Measurements from ENCODE around the gene DRC7. TPM values are rescaled to one million over a fixed set of nuclear protein-coding genes. Genes with fewer than 3 reads are reported as not detected.
"Not testable (repeated sequence)": the region's sequence is repeated elsewhere in the genome, so short reads cannot be mapped to it uniquely, and the experiment has no call there.

Gene DRC7
- total RNA-seq, 1 donor from 2014 or later, result 0.50 TPM

DNA sequence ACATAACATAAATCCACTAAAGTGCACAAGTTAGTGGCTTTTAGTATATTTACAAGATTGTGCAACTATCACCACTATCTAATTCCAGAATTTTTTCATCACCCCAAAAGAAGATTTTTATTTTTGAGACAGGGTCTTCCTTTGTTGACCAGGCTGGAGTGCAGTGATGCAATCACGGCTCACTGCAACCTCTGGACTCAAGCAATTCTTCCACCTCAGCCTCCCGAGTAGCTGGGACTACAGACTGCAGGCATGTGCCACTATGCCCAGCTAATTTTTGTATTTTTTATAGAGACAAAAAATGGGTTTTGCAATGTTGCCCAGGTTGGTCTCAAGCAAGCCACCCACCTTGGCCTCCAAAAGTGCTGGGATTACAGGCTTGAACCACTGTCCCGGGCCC is 15.1 kb downstream of the DRC7 start:
- DNase-seq (ENCODE audit: low spot score) (no peak), ATAC-seq (peak; percentile 85)

DNA sequence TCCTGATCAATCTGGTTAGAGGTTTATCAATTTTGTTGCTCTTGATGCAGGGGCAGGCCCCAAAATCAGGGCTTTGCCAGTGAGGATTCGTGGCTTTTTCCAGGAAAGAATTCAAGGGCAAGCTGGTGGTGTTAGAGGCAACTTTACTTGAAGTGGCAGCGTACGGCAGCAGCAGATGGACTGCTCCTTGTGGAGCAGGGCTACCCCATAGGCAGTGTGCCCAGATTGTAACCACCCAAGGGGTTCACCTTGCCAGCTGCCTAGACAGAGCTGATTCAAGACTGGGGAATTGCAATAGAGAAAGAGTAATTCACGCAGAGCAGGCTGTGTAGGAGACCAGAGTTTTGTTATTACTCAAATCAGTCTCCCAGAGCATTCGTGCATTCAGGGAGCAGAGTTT is 16.7 kb downstream of the DRC7 start:
- ATAC-seq (no peak), DNase-seq (ENCODE audit: low spot score) (no peak)

GRCh38 chr16:57711993-57712392 is 17.4 kb downstream of the DRC7 start:
- ATAC-seq (no peak), DNase-seq (ENCODE audit: low spot score) (no peak)

DNA sequence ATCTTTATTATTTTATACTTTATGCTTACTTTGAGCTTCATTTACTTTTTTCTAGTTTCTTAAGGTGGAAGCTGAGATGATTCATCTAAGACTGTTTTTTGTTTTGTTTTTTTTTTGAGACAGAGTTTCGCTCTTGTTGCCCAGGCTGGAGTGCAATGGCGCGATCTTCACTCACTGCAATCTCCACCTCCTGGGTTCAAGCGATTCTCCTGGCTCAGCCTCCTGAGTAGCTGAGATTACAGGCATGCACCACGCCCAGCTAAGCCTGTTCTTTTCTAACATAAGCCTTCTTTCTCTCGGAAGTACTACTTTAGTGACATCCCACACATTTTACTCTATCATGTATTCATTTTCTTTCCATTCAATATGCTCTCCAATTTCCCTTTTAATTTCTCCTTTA is 18.0 kb downstream of the DRC7 start:
- ATAC-seq; DNase-seq (ENCODE audit: low spot score): not testable (repeated sequence)

DNA sequence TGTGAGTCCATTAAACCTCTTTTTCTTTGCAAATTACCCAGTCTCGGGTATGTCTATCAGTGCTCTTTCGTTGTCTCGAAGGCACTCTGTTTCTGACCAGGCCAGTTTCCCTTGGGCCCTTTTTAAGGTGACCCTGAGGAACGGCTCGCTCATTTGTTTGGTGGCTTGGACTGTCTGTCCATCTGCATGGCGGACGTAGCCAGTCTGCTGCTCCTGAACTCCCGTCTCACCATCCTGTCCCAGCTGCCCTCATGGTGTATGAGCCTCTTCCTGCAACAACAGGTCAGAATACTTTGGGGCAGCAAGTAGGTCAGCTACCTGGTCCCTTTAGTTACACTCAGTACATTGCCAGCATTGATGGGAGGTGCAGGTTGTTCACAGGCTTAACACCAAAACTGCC is 19.0 kb downstream of the DRC7 start:
- ATAC-seq (no peak), DNase-seq (ENCODE audit: low spot score) (no peak)

DNA sequence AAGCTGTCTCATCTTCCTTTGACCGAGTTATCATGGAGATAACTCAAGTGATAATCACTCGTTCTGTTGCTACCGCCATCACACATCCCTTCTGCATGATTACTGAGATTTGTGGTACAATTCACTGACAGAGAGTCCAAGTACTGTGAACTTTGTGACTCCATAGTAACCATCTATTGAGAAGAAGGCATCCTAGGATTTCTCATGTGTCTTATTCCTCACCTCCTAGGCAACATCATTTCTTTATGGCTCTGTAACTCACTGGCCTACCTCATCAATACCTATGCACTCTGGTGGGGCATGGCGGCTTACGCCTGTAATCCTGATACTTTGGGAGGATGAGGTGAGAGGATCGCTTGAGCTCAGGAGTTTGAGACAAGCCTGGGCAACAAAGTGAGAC is 19.4 kb downstream of the DRC7 start:
- no peak for ATAC-seq
- no peak for DNase-seq (ENCODE audit: low spot score)

DNA sequence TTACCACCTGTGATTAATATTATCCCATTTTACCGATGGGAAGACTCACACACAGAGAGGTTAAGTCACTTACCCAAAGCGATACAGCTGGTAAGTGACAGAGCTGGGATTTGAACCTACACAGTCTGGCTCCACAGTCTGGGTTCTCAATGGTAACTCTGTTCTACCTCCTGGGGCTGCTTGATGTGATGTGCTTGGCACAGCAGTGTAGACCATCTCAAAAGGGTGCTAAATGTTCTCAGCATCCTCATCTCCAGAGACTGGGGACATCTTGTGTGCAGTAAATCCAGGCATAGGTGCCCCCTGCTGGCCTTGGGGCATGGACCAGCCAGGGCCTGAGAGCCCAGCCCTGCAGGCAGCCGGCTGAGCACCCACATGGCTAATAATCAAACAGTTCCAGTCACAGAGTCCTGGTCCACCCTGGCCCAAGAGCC is 25.6 kb downstream of the DRC7 start:
- peak; percentile 99 for ATAC-seq
- peak; percentile 85 for DNase-seq (ENCODE audit: low spot score)

GRCh38 chr16:57721356-57722209 is 27.0 kb downstream of the DRC7 start:
- DNase-seq (ENCODE audit: low spot score) (no peak), ATAC-seq (no peak)

DNA sequence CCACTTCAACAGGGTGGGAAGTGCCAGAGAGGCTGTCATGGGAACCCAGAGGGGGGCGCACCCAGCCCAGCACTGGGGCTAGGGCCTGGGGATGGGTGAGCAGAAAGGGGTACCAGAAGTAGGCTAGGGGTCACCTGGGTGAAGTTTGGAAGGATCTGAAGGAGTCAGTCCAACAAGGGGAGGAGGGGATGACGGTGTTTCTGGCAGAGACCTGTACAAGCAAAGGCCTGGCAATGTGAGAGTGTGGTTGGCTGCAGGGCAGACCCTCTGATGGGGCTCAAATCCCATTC is 27.5 kb downstream of the DRC7 start:
- ATAC-seq (no peak), DNase-seq (ENCODE audit: low spot score) (no peak)

DNA sequence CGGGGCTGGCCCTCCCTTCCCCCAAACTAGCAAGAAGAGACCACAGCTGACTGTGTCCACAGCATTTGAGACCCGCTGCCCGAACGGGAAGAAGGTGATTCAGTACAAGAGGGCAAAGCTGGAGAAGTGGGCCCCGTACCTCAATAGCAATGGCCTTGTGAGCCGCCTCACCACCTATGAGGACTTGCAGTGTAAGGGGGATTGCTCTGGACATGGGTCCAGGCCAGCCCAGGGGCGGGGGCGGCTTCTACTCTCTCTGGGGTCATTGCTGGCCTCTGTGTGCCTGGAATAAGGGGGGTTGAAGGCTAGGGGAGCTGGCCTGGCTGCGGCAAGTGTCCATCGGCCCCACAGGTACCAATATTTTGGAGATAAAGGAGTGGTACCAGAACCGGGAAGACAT is 28.0 kb downstream of the DRC7 start:
- no peak for DNase-seq (ENCODE audit: low spot score)
- ATAC-seq, result no peak

DNA sequence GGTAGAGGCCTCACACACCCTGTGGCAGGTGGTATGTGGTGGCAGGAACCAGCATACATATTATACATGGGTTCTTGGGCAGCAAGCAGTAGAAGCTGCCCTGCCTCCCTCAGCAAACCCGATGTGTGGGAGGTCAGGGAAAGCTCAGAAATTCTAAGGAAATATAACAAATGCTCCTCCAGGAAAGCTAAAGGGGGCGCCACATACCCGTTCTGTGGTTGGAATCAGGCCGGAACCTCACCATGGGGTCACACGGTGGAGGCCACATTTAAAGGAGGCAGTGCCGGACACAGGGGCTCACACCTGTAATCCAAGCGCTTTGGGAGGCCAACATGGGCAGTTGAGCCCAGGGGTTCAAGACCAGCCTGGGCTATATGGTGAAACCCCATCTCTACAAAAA is 28.6 kb downstream of the DRC7 start:
- no peak for DNase-seq (ENCODE audit: low spot score)
- peak; percentile 30 for ATAC-seq

GRCh38 chr16:57724531-57724930 is 29.9 kb downstream of the DRC7 start:
- ATAC-seq, result no peak
- DNase-seq (ENCODE audit: low spot score), result no peak

GRCh38 chr16:57725151-57725550 is 30.5 kb downstream of the DRC7 start:
- ATAC-seq, result no peak
- DNase-seq (ENCODE audit: low spot score), result no peak

DNA sequence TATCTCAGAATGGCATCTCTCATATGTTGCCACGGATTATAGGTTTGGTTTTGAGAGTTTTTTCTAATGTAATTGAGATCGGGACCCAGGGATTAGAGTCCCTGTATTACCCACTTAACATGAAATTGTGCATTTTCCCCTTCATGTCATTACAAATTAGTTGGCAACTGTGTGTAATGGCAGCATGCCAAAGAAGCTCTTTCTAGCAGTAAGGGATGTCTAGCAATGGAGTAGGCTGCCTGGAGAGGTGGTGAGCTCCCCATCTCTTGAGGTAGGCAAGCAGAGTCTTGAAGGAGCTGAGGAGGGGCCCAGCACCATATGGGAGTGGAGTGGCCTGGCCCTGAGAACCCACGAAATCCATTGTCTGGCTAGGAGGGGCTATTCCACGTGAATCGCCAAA is 30.9 kb downstream of the DRC7 start:
- ATAC-seq (no peak), DNase-seq (ENCODE audit: low spot score) (no peak)

DNA sequence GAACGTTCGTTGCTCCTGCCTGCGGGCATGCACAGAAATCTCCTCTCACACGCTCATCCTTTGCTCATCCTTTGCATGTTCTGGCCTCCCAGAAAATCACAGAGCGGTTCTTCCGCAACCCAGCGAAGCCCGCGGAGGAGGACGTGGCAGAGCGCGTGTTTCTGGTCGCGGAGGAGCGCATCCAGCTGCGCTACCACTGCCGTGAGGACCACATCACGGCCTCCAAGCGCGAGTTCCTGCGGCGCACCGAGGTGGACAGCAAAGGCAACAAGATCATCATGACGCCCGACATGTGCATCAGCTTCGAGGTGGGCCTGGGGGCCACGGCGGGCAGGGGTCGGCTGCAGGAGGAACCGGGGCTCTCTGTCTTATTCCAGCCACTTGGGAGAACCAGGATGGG is 31.4 kb downstream of the DRC7 start:
- DNase-seq (ENCODE audit: low spot score) (no peak), ATAC-seq (no peak)

DNA sequence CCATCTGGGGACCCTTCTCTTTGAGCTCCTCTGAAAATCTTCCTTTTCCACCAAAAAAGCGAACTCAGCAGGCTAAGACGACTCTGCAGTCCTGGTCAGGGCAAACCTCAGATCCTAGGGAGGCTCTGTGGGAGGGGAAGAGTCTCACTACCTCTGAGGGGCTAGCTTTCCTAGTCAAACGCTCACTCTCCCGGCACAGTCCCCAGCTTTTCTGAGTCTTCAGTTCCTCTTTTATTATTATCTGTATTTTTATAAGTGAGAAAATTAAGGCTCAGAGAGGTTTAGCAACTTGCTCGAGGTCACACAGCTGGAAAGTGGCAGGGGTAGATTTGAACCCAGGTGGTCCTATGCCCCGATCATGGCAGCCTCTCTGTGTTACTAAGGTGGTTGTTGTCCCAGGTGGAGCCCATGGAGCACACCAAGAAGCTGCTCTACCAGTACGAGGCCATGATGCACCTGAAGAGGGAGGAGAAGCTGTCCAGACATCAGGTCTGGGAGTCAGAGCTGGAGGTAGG is 31.9 kb downstream of the DRC7 start:
- DNase-seq (ENCODE audit: low spot score) (no peak), ATAC-seq (no peak)

DNA sequence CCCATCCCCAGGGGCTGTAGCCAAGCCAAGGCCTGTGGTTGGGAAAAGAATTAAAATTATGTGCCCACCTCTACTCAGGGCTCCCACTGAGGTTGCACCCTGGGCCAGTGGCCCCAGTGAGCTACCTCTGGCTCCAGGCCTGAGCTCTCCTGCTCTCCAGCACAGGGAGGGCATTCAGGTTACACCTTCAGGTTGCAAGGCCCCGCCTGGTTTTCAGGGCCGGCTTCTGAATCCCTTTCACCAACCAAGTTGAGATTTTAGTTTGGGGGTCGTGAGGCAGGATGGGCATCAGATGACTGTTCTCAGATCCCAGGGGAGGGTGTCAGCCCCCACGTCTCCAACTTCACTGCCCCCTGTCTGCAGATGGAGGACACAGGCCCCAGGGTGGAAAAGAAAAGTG is 33.0 kb downstream of the DRC7 start:
- no peak for DNase-seq (ENCODE audit: low spot score)

DNA sequence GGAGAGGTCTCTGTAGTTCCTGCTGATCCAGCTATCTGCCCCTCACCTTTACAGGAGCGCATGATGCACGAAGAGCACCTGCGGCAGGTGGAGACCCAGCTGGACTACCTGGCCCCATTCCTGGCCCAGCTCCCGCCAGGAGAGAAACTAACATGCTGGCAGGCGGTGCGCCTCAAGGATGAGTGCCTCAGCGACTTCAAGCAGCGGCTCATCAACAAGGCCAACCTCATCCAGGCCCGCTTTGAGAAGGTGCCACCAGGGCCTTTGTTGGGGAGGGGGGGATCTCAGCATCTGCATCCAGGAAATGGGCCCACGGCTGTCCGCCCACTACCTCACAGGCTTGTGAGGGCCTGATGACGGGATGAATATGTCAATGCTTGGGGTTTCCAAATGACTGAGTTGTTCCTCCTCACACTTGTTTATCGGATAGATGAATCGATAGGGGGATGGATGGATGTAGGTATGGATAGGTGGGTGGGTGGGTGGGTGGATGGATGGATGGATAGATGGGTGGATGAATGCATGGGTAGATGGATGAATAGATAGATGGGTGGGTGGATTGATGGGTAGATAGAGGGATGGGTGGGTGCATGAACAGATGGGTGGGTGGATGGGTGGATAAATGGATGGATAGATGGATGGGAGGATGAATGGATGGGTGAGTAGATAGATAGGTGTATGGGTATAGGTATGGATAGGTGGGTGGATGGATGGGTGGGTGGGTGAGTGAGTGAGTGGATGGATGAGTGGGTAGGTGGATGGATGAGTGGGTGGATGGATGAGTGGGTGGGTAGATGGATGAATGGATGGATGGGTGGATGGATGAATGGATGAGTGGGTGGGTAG is 34.0 kb downstream of the DRC7 start:
- ATAC-seq, result no peak
- DNase-seq (ENCODE audit: low spot score), result no peak

More for the DNA sequence above, 33.0 kb downstream of the DRC7 start:
- ATAC-seq, result no peak

- DNase-seq (ENCODE audit: low spot score), result no peak
- no peak for ATAC-seq
Measured at GRCh38 chr16:57729182-57729484, 34.5 kb downstream of the DRC7 start.

- ATAC-seq; DNase-seq (ENCODE audit: low spot score): not testable (repeated sequence)
Measured at GRCh38 chr16:57729852-57730251, 35.2 kb downstream of the DRC7 start.

GRCh38 chr16:57730771-57731730 is 36.4 kb downstream of the DRC7 start:
- ATAC-seq, result no peak

More at GRCh38 chr16:57730771-57731730, 36.4 kb downstream of the DRC7 start:
- no peak for DNase-seq (ENCODE audit: low spot score)
